Natural killer cell (primary cell): ENCODE results near the gene BCAS3. TPM values are rescaled to one million over a fixed set of nuclear protein-coding genes. Genes with fewer than 3 reads are reported as not detected.
"Not testable (repeated sequence)": the region's sequence is repeated elsewhere in the genome, so short reads cannot be mapped to it uniquely, and the experiment has no call there.

Experiments used
- ATAC-seq, 3 donors: fragments of 150-1000 bp in 2 of 3; fragments of 200-7000 bp in 1 of 3; cut with Tn5 transposase; 1 replicate in 1 of 3; 2 replicates in 2 of 3; pipeline ENCODE4 v1.10.0; 2021; ENCODE audit warnings: mild to moderate bottlenecking in 2 of 3, moderate library complexity in 2 of 3
- DNase-seq, 2 donors: peaks; one replicate each; pipeline versions ENCODE4 v3.0.0 to v3.0.0-alpha.2; 2013 to 2021; ENCODE audit warnings: mixed read lengths in 1 of 2
- H3K27ac ChIP-seq: one replicate; pipeline ENCODE4 v1.5.1; 2013; ENCODE audit warnings: mild to moderate bottlenecking, low read length
- H3K27me3 ChIP-seq: one replicate; pipeline ENCODE4 v1.6.1; 2013; ENCODE audit warnings: low read length; ENCODE audit not compliant: control insufficient read depth, insufficient read depth
- H3K36me3 ChIP-seq: one replicate; pipeline ENCODE4 v1.6.1; 2013; ENCODE audit warnings: low read length; ENCODE audit not compliant: control insufficient read depth, insufficient read depth
- H3K4me1 ChIP-seq: one replicate; pipeline ENCODE4 v1.6.1; 2013; ENCODE audit warnings: low read length; ENCODE audit not compliant: control insufficient read depth, insufficient read depth
- H3K4me3 ChIP-seq: one replicate; pipeline ENCODE4 v1.5.1; 2013; ENCODE audit warnings: low read length
- H3K9me3 ChIP-seq: one replicate; pipeline ENCODE4 v1.6.1; 2013; ENCODE audit warnings: low read length; ENCODE audit not compliant: control insufficient read depth, insufficient read depth
- H3K27ac Mint-ChIP-seq, 2 donors: one replicate each; pipeline ENCODE4 v1.8.0; 2022; ENCODE audit warnings: mild to moderate bottlenecking in 2 of 2, mixed read lengths in 2 of 2, moderate library complexity in 1 of 2
- H3K27me3 Mint-ChIP-seq, 2 donors: one replicate each; pipeline ENCODE4 v1.8.0; 2022; ENCODE audit warnings: low read depth in 2 of 2, mixed read lengths in 2 of 2
- H3K36me3 Mint-ChIP-seq: one replicate; pipeline ENCODE4 v1.8.0; 2022; ENCODE audit warnings: mixed read lengths
- H3K4me1 Mint-ChIP-seq, 2 donors: one replicate each; pipeline ENCODE4 v1.8.0; 2022; ENCODE audit warnings: mixed read lengths in 2 of 2
- H3K4me3 Mint-ChIP-seq: one replicate; pipeline ENCODE4 v1.8.0; 2022; ENCODE audit warnings: mild to moderate bottlenecking, moderate library complexity, mixed read lengths
- H3K9me3 Mint-ChIP-seq, 2 donors: one replicate each; pipeline ENCODE4 v1.8.0; 2022; ENCODE audit warnings: mixed read lengths in 2 of 2
- WGBS: methylation state at CpG from one replicate; pipeline ENCODE4 v1.1.7; 2013; ENCODE audit warnings: missing lambda C conversion rate; ENCODE audit not compliant: insufficient coverage; 5-methylcytosine and 5-hydroxymethylcytosine counted together
- intact Hi-C: fragments of 100-400 bp; cut with micrococcal nuclease; formaldehyde crosslinking; loops from one replicate; pipeline ENCODE4 v1.14.2; 2022
- total RNA-seq, 4 donors: library from RNA; stranded (reverse); fragments of 120-200 nt in 1 of 4; gene quantifications; one replicate each; pipeline versions ENCODE4 v1.2.3 to v1.2.4, GENCODE V29; 2013 to 2022
- TF ChIP-seq, protein P1 (sequence below): fragments of 200-600 bp; IDR thresholded peaks from one replicate; pipeline ENCODE4 v1.8.0; 2022; ENCODE audit warnings: antibody characterized with exemption

The BCAS3 gene
- total RNA-seq, 3 donors from 2014 or later (not counting 1 experiment from before 2014, with no cell fraction given): 60.5 to 87.8 (median 72.0) TPM

GRCh38 chr17:61026818-61027217 lies 349.2 kb downstream of the BCAS3 start:
- no peaks in the 10 kb centered on the region for H3K27me3 ChIP-seq
- Mint-ChIP-seq H3K27me3 (no peaks in the 10 kb centered on the region), H3K27ac (no peak overlapping the region), H3K36me3 (no peaks in the 10 kb centered on the region), H3K4me1 (no peaks in the 10 kb centered on the region), H3K4me3 (no peak overlapping the region), H3K9me3 (no peaks in the 10 kb centered on the region)
- H3K27ac ChIP-seq: no peak overlapping the region
- WGBS: 96% methylated on average over 2 of the region's 3 CpGs
- ATAC-seq: no peak
- H3K9me3 ChIP-seq: no peaks in the 10 kb centered on the region
- no peaks in the 10 kb centered on the region for H3K4me1 ChIP-seq
- H3K4me3 ChIP-seq: no peak overlapping the region
- no peaks in the 10 kb centered on the region for H3K36me3 ChIP-seq
- TF ChIP-seq, protein P1, sequence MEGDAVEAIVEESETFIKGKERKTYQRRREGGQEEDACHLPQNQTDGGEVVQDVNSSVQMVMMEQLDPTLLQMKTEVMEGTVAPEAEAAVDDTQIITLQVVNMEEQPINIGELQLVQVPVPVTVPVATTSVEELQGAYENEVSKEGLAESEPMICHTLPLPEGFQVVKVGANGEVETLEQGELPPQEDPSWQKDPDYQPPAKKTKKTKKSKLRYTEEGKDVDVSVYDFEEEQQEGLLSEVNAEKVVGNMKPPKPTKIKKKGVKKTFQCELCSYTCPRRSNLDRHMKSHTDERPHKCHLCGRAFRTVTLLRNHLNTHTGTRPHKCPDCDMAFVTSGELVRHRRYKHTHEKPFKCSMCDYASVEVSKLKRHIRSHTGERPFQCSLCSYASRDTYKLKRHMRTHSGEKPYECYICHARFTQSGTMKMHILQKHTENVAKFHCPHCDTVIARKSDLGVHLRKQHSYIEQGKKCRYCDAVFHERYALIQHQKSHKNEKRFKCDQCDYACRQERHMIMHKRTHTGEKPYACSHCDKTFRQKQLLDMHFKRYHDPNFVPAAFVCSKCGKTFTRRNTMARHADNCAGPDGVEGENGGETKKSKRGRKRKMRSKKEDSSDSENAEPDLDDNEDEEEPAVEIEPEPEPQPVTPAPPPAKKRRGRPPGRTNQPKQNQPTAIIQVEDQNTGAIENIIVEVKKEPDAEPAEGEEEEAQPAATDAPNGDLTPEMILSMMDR: no peak
- intact Hi-C loops: no loop called here
- DNase-seq: no peak

DNA sequence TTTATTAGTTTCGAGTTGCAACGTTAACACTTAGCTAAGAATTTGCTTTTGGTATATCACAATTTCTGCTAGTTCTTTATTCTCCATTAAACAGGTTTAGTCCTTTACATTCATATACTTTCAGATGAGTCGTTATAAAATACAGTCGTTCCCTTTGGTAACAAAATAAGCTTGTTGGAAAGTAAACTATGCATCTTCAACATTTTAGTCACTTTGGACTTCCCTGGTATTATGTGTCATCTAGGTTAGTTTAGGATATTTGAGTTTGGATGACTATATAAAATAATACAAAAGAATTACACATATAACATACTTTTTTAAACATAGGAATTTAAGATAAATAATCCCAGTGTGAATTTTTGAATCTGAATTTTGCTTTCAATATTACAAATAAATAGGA lies 351.5 kb downstream of the BCAS3 start:
- Histone ChIP-seq H3K27me3 (no peaks in the 10 kb centered on the region), H3K4me3 (no peak overlapping the region), H3K36me3 (no peaks in the 10 kb centered on the region), H3K27ac (no peak overlapping the region), H3K4me1 (no peaks in the 10 kb centered on the region), H3K9me3 (no peaks in the 10 kb centered on the region)
- Mint-ChIP-seq H3K4me1 (no peaks in the 10 kb centered on the region), H3K36me3 (no peaks in the 10 kb centered on the region), H3K4me3 (no peak overlapping the region), H3K27me3 (no peaks in the 10 kb centered on the region), H3K9me3 (no peaks in the 10 kb centered on the region), H3K27ac (no peak overlapping the region)
- ATAC-seq (no peak), DNase-seq (no peak)
- TF ChIP-seq, protein P1: no peak
- intact Hi-C loops: no loop called here
- no CpG with 5 or more reads among the region's 4 CpGs for WGBS

DNA sequence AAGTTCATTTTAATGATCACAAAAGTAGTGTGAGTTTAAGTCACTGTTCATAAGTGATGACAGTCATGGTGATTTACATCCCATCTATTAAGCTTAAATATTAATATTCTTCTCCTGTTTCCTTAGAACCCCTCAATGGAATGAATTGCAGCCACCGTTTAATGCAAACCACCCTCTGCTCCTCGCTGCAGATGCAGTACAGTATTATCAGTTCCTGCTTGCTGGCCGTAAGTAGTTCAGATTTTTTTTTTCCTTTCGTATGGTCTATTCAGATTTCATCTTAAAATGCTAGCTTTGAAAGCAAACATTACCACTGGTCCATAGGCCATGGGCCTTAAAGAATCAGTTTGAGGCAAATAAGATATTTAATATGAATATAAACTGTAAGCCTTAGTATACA lies 363.0 kb downstream of the BCAS3 start:
- Histone ChIP-seq H3K36me3 (peaks cover 14% of the 10 kb centered on the region), H3K4me3 (no peak overlapping the region), H3K9me3 (no peaks in the 10 kb centered on the region), H3K27me3 (no peaks in the 10 kb centered on the region), H3K4me1 (no peaks in the 10 kb centered on the region), H3K27ac (no peak overlapping the region)
- peaks cover 15% of the 10 kb centered on the region for H3K36me3 Mint-ChIP-seq
- no peak overlapping the region for H3K27ac Mint-ChIP-seq
- WGBS: 99% methylated on average over 4 of the region's 4 CpGs
- DNase-seq (no peak), ATAC-seq (no peak)
- H3K4me3 Mint-ChIP-seq: no peak overlapping the region
- H3K27me3 Mint-ChIP-seq: no peaks in the 10 kb centered on the region
- no peaks in the 10 kb centered on the region for H3K9me3 Mint-ChIP-seq
- no peaks in the 10 kb centered on the region for H3K4me1 Mint-ChIP-seq
- intact Hi-C loops: no loop called here
- TF ChIP-seq, protein P1: no peak

DNA sequence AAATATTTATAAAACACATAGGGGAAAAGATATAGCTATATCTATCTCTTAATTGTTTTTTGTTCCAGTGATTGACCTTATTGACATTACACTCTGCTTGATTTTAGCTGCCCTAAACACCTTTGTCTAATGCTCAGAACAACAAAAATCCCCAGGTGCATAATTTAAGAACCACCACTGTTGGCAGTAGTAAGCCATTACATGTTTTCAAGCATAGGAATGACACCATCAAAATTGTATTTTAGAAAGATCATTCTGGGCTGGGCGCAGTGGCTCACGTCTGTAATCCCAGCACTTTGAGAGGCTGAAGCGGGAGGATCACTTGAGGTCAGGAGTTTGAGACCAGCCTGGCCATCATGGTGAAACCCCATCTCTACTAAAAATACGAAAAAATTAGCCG lies 364.7 kb downstream of the BCAS3 start:
- H3K9me3 ChIP-seq, DNase-seq, H3K4me3 Mint-ChIP-seq, H3K27me3 Mint-ChIP-seq, H3K9me3 Mint-ChIP-seq, H3K4me3 ChIP-seq, ATAC-seq, H3K4me1 Mint-ChIP-seq, H3K4me1 ChIP-seq, H3K27ac Mint-ChIP-seq, H3K27ac ChIP-seq, H3K27me3 ChIP-seq, intact Hi-C loops: not testable (repeated sequence)
- WGBS: 98% methylated on average over 5 of the region's 5 CpGs
- peaks cover 15% of the 10 kb centered on the region for H3K36me3 Mint-ChIP-seq
- H3K36me3 ChIP-seq: peaks cover 12% of the 10 kb centered on the region
